HFF-Myc (cell line): ENCODE results near the gene F2.

ENCODE experiments used
- DNase-seq: peaks from one replicate; pipeline ENCODE4 v3.0.0-alpha.2; 2011; ENCODE audit warnings: low read depth; ENCODE audit errors: extremely low read depth
- H3K4me3 ChIP-seq: replicated peaks from 2 replicates; pipeline ENCODE4 v1.5.1; 2011; ENCODE audit warnings: low read depth, mild to moderate bottlenecking, control low read depth, low read length
- TF ChIP-seq, protein P1 (sequence below): IDR thresholded peaks from 2 replicates; pipeline ENCODE4 v1.5.1; 2012; ENCODE audit warnings: mild to moderate bottlenecking, low read depth, low read length, control low read depth; ENCODE audit errors: missing control alignments

The F2 gene

GRCh38 chr11:46743043-46743442 is 24.0 kb downstream of the F2 start:
- no peak overlapping the region for H3K4me3 ChIP-seq
- TF ChIP-seq, protein P1, sequence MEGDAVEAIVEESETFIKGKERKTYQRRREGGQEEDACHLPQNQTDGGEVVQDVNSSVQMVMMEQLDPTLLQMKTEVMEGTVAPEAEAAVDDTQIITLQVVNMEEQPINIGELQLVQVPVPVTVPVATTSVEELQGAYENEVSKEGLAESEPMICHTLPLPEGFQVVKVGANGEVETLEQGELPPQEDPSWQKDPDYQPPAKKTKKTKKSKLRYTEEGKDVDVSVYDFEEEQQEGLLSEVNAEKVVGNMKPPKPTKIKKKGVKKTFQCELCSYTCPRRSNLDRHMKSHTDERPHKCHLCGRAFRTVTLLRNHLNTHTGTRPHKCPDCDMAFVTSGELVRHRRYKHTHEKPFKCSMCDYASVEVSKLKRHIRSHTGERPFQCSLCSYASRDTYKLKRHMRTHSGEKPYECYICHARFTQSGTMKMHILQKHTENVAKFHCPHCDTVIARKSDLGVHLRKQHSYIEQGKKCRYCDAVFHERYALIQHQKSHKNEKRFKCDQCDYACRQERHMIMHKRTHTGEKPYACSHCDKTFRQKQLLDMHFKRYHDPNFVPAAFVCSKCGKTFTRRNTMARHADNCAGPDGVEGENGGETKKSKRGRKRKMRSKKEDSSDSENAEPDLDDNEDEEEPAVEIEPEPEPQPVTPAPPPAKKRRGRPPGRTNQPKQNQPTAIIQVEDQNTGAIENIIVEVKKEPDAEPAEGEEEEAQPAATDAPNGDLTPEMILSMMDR = no peak
- DNase-seq = no peak

DNA sequence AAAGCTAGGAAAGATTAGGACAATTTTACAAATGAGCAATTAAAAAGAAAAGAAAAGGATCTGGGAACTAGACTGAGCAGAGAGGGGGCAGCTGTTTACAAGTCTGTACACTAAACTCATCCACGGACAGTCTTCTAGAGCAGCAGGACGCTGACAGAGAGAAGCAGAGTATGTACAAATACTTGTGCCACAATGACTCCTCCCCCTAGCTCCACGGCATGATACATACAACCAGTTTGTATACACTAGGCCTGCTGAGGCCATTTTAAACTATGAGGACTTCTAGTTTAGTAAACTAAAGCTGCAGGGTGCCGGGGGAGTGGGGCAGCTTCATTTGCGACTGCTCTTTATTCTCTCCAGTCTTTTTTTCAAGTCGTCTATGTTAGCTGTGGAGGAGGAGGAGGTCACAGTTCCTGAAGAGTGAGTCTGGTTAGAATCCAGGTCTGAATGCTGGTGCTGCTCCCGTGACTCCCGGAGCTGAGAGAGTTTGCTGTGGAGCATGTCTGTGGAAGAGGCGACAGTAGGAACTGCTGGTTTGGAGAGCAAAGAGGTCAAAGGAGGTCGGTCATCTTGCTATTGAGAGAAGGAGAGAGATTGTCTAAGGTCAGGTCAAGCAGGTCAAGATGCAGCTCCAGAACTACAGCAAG is 24.8 kb downstream of the F2 start:
- no peak for DNase-seq
- TF ChIP-seq, protein P1 = no peak
- no peak overlapping the region for H3K4me3 ChIP-seq

- no peak for DNase-seq
- no peak overlapping the region for H3K4me3 ChIP-seq
- TF ChIP-seq, protein P1 = no peak
These were observed 26.3 kb downstream of the F2 start for GRCh38 chr11:46745328-46745727.

DNA sequence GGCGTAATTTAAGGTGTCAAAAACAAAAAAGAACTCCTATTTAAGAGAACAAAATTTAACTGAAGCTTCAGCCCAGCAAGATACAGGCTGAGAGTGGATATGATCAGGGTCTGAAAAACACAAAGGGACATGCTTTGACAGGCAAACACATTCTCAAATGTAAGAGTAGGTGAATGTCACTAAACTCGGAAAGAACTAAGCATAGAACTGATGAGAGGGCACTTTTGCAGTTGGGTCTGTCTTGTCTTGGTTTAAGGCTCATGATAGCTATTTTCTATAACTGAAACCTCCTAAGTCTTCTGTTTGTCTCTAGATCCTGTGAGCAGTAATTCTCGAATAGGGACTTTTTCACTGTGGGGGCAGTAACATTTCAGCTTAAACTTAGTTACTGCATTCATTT is 27.0 kb downstream of the F2 start:
- H3K4me3 ChIP-seq = no peak overlapping the region
- TF ChIP-seq, protein P1 = no peak
- no peak for DNase-seq

GRCh38 chr11:46747150-46747549 is 28.1 kb downstream of the F2 start:
- H3K4me3 ChIP-seq = no peak overlapping the region
- DNase-seq = no peak
- TF ChIP-seq, protein P1 = no peak

DNA sequence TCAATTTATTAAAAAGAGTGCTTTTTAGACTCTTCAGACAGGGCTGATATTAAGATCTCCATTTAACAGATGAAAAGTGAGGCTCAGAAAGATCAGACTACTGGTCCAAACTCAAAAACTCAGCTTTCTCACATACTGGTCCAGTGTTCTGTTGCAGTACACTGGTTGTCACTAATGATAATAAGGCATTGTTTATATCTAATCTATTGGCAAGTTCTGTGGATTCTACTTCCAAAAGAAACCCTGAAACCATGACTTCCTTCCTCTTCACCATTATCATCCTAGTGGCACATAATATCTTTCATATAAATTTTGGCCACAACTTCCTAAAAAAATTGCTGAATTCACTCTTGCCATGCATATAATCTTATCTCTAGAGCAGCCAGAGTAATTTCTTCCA is 36.9 kb downstream of the F2 start:
- no peak overlapping the region for H3K4me3 ChIP-seq
- TF ChIP-seq, protein P1 = no peak
- DNase-seq = no peak

GRCh38 chr11:46759196-46759595 is 40.2 kb downstream of the F2 start:
- DNase-seq = no peak
- TF ChIP-seq, protein P1 = no peak

More at GRCh38 chr11:46759196-46759595, 40.2 kb downstream of the F2 start:
- H3K4me3 ChIP-seq = no peak overlapping the region
